ENCODE measurements around the gene PHYHIPL.

Gene PHYHIPL

DNA sequence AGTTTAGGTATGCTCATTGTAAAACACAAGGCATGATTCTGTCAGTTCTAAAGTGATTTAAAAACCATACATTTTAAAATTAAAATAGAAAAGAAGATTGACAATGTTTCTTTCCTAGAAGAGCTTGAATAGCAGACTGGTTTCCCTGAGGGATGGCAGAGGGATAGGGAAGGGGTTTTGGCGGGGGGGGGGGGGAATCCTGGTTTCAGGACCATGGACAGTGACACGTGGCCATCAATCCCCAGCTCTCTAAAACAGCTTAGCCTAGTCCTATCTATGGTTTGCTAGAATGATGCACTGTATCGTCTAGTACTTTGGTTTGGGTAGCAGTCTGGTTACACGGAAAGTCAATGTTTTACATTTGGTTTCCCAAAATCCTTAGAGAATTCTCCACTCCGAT, 88.7 kb downstream of the PHYHIPL start:
- no peak overlapping the region for H3K4me3 ChIP-seq (replicated peaks in 1 of 2; ENCODE audit: low read depth in 2 of 2, low read length in 2 of 2)
- TF ChIP-seq, protein P1, sequence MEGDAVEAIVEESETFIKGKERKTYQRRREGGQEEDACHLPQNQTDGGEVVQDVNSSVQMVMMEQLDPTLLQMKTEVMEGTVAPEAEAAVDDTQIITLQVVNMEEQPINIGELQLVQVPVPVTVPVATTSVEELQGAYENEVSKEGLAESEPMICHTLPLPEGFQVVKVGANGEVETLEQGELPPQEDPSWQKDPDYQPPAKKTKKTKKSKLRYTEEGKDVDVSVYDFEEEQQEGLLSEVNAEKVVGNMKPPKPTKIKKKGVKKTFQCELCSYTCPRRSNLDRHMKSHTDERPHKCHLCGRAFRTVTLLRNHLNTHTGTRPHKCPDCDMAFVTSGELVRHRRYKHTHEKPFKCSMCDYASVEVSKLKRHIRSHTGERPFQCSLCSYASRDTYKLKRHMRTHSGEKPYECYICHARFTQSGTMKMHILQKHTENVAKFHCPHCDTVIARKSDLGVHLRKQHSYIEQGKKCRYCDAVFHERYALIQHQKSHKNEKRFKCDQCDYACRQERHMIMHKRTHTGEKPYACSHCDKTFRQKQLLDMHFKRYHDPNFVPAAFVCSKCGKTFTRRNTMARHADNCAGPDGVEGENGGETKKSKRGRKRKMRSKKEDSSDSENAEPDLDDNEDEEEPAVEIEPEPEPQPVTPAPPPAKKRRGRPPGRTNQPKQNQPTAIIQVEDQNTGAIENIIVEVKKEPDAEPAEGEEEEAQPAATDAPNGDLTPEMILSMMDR (IDR thresholded peaks at IDR 0.05; ENCODE audit: low read depth, low read length), result no peak
- no peak for DNase-seq (ENCODE audit: low read depth in 2 of 2)

- TF ChIP-seq, protein P1 (IDR thresholded peaks at IDR 0.05; ENCODE audit: low read depth, low read length), result no peak
- H3K4me3 ChIP-seq (replicated peaks in 1 of 2; ENCODE audit: low read depth in 2 of 2, low read length in 2 of 2), result no peak overlapping the region
Observed at GRCh38 chr10:59266321-59266720, 89.9 kb downstream of the PHYHIPL start.

DNA sequence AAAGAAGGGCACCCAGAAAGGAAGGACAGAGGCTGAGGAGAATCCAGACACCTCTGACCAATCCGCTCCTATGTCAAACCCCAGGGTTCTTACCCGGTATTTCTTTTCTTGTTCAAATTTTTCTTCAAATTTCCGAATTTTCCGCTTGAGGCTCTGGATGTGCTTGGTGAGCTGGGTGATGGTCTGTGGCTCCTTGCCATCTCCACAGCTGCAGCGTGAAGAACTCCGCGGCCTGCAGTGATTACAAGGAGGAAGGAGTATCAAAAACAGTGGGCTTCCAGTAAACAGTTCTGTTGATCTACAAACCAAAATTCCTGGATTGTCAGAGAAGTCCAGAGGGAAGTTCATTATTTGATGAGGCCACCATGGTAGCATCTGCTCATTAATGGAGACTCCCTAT, 92.0 kb downstream of the PHYHIPL start:
- DNase-seq (ENCODE audit: low read depth in 2 of 2), result no peak
- H3K4me3 ChIP-seq (replicated peaks in 1 of 2; ENCODE audit: low read depth in 2 of 2, low read length in 2 of 2), result no peak overlapping the region
- TF ChIP-seq, protein P1 (IDR thresholded peaks at IDR 0.05; ENCODE audit: low read depth, low read length), result no peak

More at GRCh38 chr10:59266321-59266720, 89.9 kb downstream of the PHYHIPL start:
- DNase-seq (ENCODE audit: low read depth in 2 of 2), result no peak

GRCh38 chr10:59269651-59270050, 93.2 kb downstream of the PHYHIPL start:
- TF ChIP-seq, protein P1 (IDR thresholded peaks at IDR 0.05; ENCODE audit: low read depth, low read length), result no peak

GRCh38 chr10:59270492-59270891, 94.0 kb downstream of the PHYHIPL start:
- DNase-seq (ENCODE audit: low read depth in 2 of 2), result no peak
- TF ChIP-seq, protein P1 (IDR thresholded peaks at IDR 0.05; ENCODE audit: low read depth, low read length), result no peak

More at GRCh38 chr10:59269651-59270050, 93.2 kb downstream of the PHYHIPL start:
- no peak overlapping the region for H3K4me3 ChIP-seq (replicated peaks in 1 of 2; ENCODE audit: low read depth in 2 of 2, low read length in 2 of 2)
- no peak for DNase-seq (ENCODE audit: low read depth in 2 of 2)

DNA sequence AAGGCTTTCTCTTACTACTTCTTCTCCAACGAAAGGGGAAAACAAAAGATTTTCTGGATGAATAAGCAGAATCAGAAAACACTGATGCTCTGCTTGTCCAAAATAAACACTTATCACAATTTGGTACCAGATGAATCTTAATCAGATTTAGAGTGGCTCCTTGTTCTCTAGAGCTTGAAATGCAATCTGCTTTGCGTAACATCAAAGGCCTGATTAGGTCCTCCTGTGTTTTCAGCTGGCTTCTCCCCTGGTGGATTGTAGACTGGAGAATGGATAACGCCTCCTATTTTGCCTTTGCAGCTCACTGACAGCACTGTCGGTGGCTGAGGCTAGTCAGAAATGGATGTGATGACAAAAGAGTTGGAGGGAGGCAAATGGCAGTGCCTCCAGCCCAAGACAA, 94.7 kb downstream of the PHYHIPL start:
- DNase-seq (ENCODE audit: low read depth in 2 of 2), result no peak
- TF ChIP-seq, protein P1 (IDR thresholded peaks at IDR 0.05; ENCODE audit: low read depth, low read length), result no peak

More at GRCh38 chr10:59270492-59270891, 94.0 kb downstream of the PHYHIPL start:
- H3K4me3 ChIP-seq (replicated peaks in 1 of 2; ENCODE audit: low read depth in 2 of 2, low read length in 2 of 2), result no peak overlapping the region

GRCh38 chr10:59272061-59272460, 95.6 kb downstream of the PHYHIPL start:
- no peak for DNase-seq (ENCODE audit: low read depth in 2 of 2)
- H3K4me3 ChIP-seq (replicated peaks in 1 of 2; ENCODE audit: low read depth in 2 of 2, low read length in 2 of 2), result no peak overlapping the region
- TF ChIP-seq, protein P1 (IDR thresholded peaks at IDR 0.05; ENCODE audit: low read depth, low read length), result no peak

More for the DNA sequence above, 94.7 kb downstream of the PHYHIPL start:
- no peak overlapping the region for H3K4me3 ChIP-seq (replicated peaks in 1 of 2; ENCODE audit: low read depth in 2 of 2, low read length in 2 of 2)
